Thymus (tissue), 11 donors: Measurements from ENCODE around the gene SEC22A. TPM values are rescaled to one million over a fixed set of nuclear protein-coding genes. Genes with fewer than 3 reads are reported as not detected.

Experiments used
- DNase-seq, 9 donors: peaks; one replicate each; pipeline ENCODE4 v3.0.0-alpha.2; 2013; ENCODE audit warnings: low spot score in 9 of 9, low read depth in 6 of 9, missing footprints in 1 of 9
- H3K27ac ChIP-seq, 2 donors: one replicate each; pipeline ENCODE4 v1.5.1; 2013; ENCODE audit warnings: control low read depth in 1 of 2, low read depth in 1 of 2, low read length in 1 of 2, mild to moderate bottlenecking in 1 of 2, moderate library complexity in 1 of 2
- H3K27me3 ChIP-seq, 2 donors: one replicate each; pipeline ENCODE4 v1.5.1; 2013; ENCODE audit warnings: low read length in 1 of 2; ENCODE audit not compliant: control insufficient read depth in 2 of 2, insufficient read depth in 1 of 2
- H3K36me3 ChIP-seq, 2 donors: one replicate each; pipeline ENCODE4 v1.5.1; 2013; ENCODE audit warnings: low read length in 1 of 2, mild to moderate bottlenecking in 1 of 2, moderate library complexity in 1 of 2; ENCODE audit not compliant: control insufficient read depth in 2 of 2, insufficient read depth in 2 of 2
- H3K4me1 ChIP-seq, 2 donors: one replicate each; pipeline ENCODE4 v1.5.1; 2013; ENCODE audit warnings: low read length in 2 of 2; ENCODE audit not compliant: control insufficient read depth in 2 of 2, insufficient read depth in 2 of 2
- H3K4me3 ChIP-seq, 2 donors: one replicate each; pipeline ENCODE4 v1.5.1; 2013; ENCODE audit warnings: low read length in 2 of 2, control low read depth in 1 of 2, mild to moderate bottlenecking in 1 of 2
- H3K9me3 ChIP-seq, 2 donors: one replicate each; pipeline ENCODE4 v1.5.1; 2013; ENCODE audit warnings: low read length in 1 of 2, mild to moderate bottlenecking in 1 of 2; ENCODE audit not compliant: control insufficient read depth in 2 of 2, insufficient read depth in 1 of 2
- WGBS: extraction: QIAGEN DNeasy Blood & Tissue Kit; methylation state at CpG from one replicate; pipeline ENCODE4 v1.1.7; 2013; 5-methylcytosine and 5-hydroxymethylcytosine counted together
- polyA plus RNA-seq: library from polyadenylated mRNA; stranded (reverse); fragments of 200-250 nt; gene quantifications from one replicate; pipeline ENCODE4 v1.2.3, GENCODE V29; 2013
- total RNA-seq: library from RNA; stranded (reverse); fragments of 120-200 nt; gene quantifications from one replicate; pipeline ENCODE4 v1.2.4, GENCODE V29; 2013
- donor health status: healthy.

SEC22A gene
- total and polyA plus RNA-seq, 2 donors: 15.8 to 23.2 TPM

- no peaks in the 10 kb centered on the region for H3K9me3 ChIP-seq
- H3K27me3 ChIP-seq: peaks cover 0 to 2% of the 10 kb centered on the region in 2 donors
- 84% methylated on average over 15 of the region's 15 CpGs for WGBS
- H3K4me1 ChIP-seq: no peaks in the 10 kb centered on the region
- DNase-seq: peak in 2 of 9 donors; percentile 4 to 10
- no peak overlapping the region for H3K4me3 ChIP-seq
- H3K36me3 ChIP-seq: no peaks in the 10 kb centered on the region
- no peak overlapping the region for H3K27ac ChIP-seq
These were observed 90.9 kb downstream of the SEC22A start for GRCh38 chr3:123292321-123293310.

- H3K27me3 ChIP-seq: peaks cover 0 to 2% of the 10 kb centered on the region in 2 donors
- H3K4me1 ChIP-seq: no peaks in the 10 kb centered on the region
- no peaks in the 10 kb centered on the region for H3K9me3 ChIP-seq
- WGBS: 92% methylated on average over 13 of the region's 13 CpGs
- H3K36me3 ChIP-seq: no peaks in the 10 kb centered on the region
- H3K27ac ChIP-seq: no peak overlapping the region
- no peak overlapping the region for H3K4me3 ChIP-seq
- DNase-seq: no peak
These were observed 92.7 kb downstream of the SEC22A start for GRCh38 chr3:123294296-123294938.

GRCh38 chr3:123295171-123295900, 93.6 kb downstream of the SEC22A start:
- Histone ChIP-seq H3K4me1 (no peaks in the 10 kb centered on the region), H3K4me3 (no peak overlapping the region), H3K27me3 (peaks cover 0 to 2% of the 10 kb centered on the region in 2 donors), H3K9me3 (no peaks in the 10 kb centered on the region), H3K27ac (no peak overlapping the region), H3K36me3 (no peaks in the 10 kb centered on the region)
- no peak for DNase-seq
- 85% methylated on average over 7 of the region's 7 CpGs for WGBS

- H3K4me3 ChIP-seq: no peak overlapping the region
- no peak for DNase-seq
- peaks cover 0 to 2% of the 10 kb centered on the region in 2 donors for H3K27me3 ChIP-seq
- WGBS: 73% methylated on average over 11 of the region's 11 CpGs
- no peaks in the 10 kb centered on the region for H3K9me3 ChIP-seq
- no peak overlapping the region for H3K27ac ChIP-seq
- no peaks in the 10 kb centered on the region for H3K4me1 ChIP-seq
- no peaks in the 10 kb centered on the region for H3K36me3 ChIP-seq
These were observed 94.1 kb downstream of the SEC22A start for GRCh38 chr3:123295901-123296250.

GRCh38 chr3:123296261-123296660, 94.5 kb downstream of the SEC22A start:
- no peak for DNase-seq
- Histone ChIP-seq H3K9me3 (no peaks in the 10 kb centered on the region), H3K27me3 (peaks cover 0 to 2% of the 10 kb centered on the region in 2 donors), H3K4me3 (no peak overlapping the region), H3K27ac (no peak overlapping the region), H3K36me3 (no peaks in the 10 kb centered on the region), H3K4me1 (no peaks in the 10 kb centered on the region)
- WGBS: 94% methylated on average over 7 of the region's 7 CpGs

- no peaks in the 10 kb centered on the region for H3K9me3 ChIP-seq
- no peak overlapping the region for H3K4me3 ChIP-seq
- peaks cover 0 to 2% of the 10 kb centered on the region in 2 donors for H3K27me3 ChIP-seq
- DNase-seq: no peak
- 95% methylated on average over 13 of the region's 13 CpGs for WGBS
- no peaks in the 10 kb centered on the region for H3K36me3 ChIP-seq
- no peak overlapping the region for H3K27ac ChIP-seq
- no peaks in the 10 kb centered on the region for H3K4me1 ChIP-seq
These were observed 95.3 kb downstream of the SEC22A start for GRCh38 chr3:123296836-123297626.

- 89% methylated on average over 6 of the region's 6 CpGs for WGBS
These were observed 95.8 kb downstream of the SEC22A start for GRCh38 chr3:123297627-123297899.

GRCh38 chr3:123298903-123299302, 97.2 kb downstream of the SEC22A start:
- Histone ChIP-seq H3K36me3 (no peaks in the 10 kb centered on the region), H3K27ac (no peak overlapping the region), H3K27me3 (no peaks in the 10 kb centered on the region), H3K4me3 (no peak overlapping the region), H3K9me3 (no peaks in the 10 kb centered on the region), H3K4me1 (no peaks in the 10 kb centered on the region)
- 89% methylated on average over 5 of the region's 5 CpGs for WGBS
- no peak for DNase-seq

More at GRCh38 chr3:123297627-123297899, 95.8 kb downstream of the SEC22A start:
- no peaks in the 10 kb centered on the region for H3K36me3 ChIP-seq
- no peak overlapping the region for H3K27ac ChIP-seq
- no peak for DNase-seq
- H3K27me3 ChIP-seq: peaks cover 0 to 2% of the 10 kb centered on the region in 2 donors
- no peaks in the 10 kb centered on the region for H3K9me3 ChIP-seq
- no peak overlapping the region for H3K4me3 ChIP-seq
- no peaks in the 10 kb centered on the region for H3K4me1 ChIP-seq
